HL-60 (cell line): ENCODE results near the gene JARID2.
A peak's percentile ranks its signal among the peaks of the same experiment; 100 is the strongest.

Experiments
- DNase-seq, 2 experiments: peaks; one replicate each; pipeline ENCODE4 v3.0.0-alpha.2; 2010 to 2020; ENCODE audit warnings: low read depth in 1 of 2, low spot score in 1 of 2
- H3K27ac ChIP-seq: fragments of 250-450 bp; sonication (Bioruptor Pico); replicated peaks from 2 replicates; pipeline ENCODE4 v1.5.1; 2020; ENCODE audit warnings: mild to moderate bottlenecking, moderate library complexity
- H3K27me3 ChIP-seq: fragments of 250-450 bp; sonication (Bioruptor Pico); 2 replicates; pipeline ENCODE4 v1.5.1; 2021; ENCODE audit warnings: mild to moderate bottlenecking, moderate library complexity; ENCODE audit not compliant: insufficient read depth, poor library complexity, severe bottlenecking
- H3K4me3 ChIP-seq: replicated peaks from 2 replicates; pipeline ENCODE4 v1.5.1; 2011; ENCODE audit warnings: mild to moderate bottlenecking, control low read depth, low read length; ENCODE audit not compliant: insufficient read depth
- CTCF ChIP-seq: IDR thresholded peaks from one replicate; pipeline ENCODE4 v1.5.1; 2011; ENCODE audit warnings: low read length, control low read depth, inconsistent platforms; ENCODE audit not compliant: insufficient read depth
- GABPA ChIP-seq: IDR thresholded peaks from 2 replicates; pipeline ENCODE4 v1.6.1; 2012; ENCODE audit warnings: low read depth
- POLR2AphosphoS5 ChIP-seq: IDR thresholded peaks from 2 replicates; pipeline ENCODE4 v1.6.1; 2012; ENCODE audit warnings: low read depth
- REST ChIP-seq: IDR thresholded peaks from 2 replicates; pipeline ENCODE4 v1.6.1; 2012; ENCODE audit warnings: low read depth; ENCODE audit not compliant: insufficient replicate concordance
- SPI1 ChIP-seq: IDR thresholded peaks from 2 replicates; pipeline ENCODE4 v1.6.1; 2012; ENCODE audit warnings: low read depth, mild to moderate bottlenecking, borderline replicate concordance

Gene JARID2

GRCh38 chr6:15324427-15324985 lies 78.6 kb downstream of the JARID2 start:
- Histone ChIP-seq H3K27ac (peak overlapping the region; percentile 30; the same call in 1 of the 2 replicates), H3K27me3 (no peaks in the 10 kb centered on the region), H3K4me3 (no peak overlapping the region)
- no peak for DNase-seq
- TF ChIP-seq REST (no peak), GABPA (no peak), CTCF (no peak), SPI1 (no peak), POLR2AphosphoS5 (no peak)

GRCh38 chr6:15325540-15325955 lies 79.7 kb downstream of the JARID2 start:
- TF ChIP-seq REST (no peak), CTCF (no peak), SPI1 (peak; percentile 71)
- Histone ChIP-seq H3K4me3 (no peak overlapping the region), H3K27ac (peak overlapping the region; percentile 30), H3K27me3 (no peaks in the 10 kb centered on the region)
- no peak for DNase-seq

- 0 out of 2 replicates have a peak overlapping the region, but pooled peaks have one; percentile 4 for H3K27ac ChIP-seq
These were observed 80.3 kb downstream of the JARID2 start for GRCh38 chr6:15326067-15326614.

More at GRCh38 chr6:15326067-15326614, 80.3 kb downstream of the JARID2 start:
- no peak for DNase-seq
- H3K27me3 ChIP-seq = no peaks in the 10 kb centered on the region
- TF ChIP-seq CTCF = no peak
- TF ChIP-seq SPI1 = no peak
- TF ChIP-seq GABPA = no peak
- TF ChIP-seq REST = no peak
- TF ChIP-seq POLR2AphosphoS5 = no peak
- H3K4me3 ChIP-seq = no peak overlapping the region
